H1 (cell line): Measurements from ENCODE around the gene CFDP1. TPM values are rescaled to one million over a fixed set of nuclear protein-coding genes. Genes with fewer than 3 reads are reported as not detected.
A peak's percentile ranks its signal among the peaks of the same experiment; 100 is the strongest.

Experiments
- CTCF ChIA-PET: fragments of 300-600 bp; sonication (Branson Sonifier 250); formaldehyde crosslinking; loops from one replicate; lab custom pipeline; 2021; ENCODE audit not compliant: partially characterized antibody; lab: Charles Lee
- POLR2A ChIA-PET: fragments of 300-600 bp; sonication (Branson Sonifier 250); formaldehyde crosslinking; loops from one replicate; lab custom pipeline; 2021; ENCODE audit warnings: inconsistent platforms; ENCODE audit not compliant: partially characterized antibody; lab: Charles Lee
- DNase-seq, 2 experiments: peaks; one replicate each; pipeline versions ENCODE4 v3.0.0 to v3.0.0-alpha.2; 2010 to 2022; ENCODE audit warnings: low spot score in 2 of 2, low read depth in 1 of 2, mixed read lengths in 1 of 2
- FAIRE-seq: peaks from 2 replicates; lab custom pipeline; 2011; peaks lifted over from hg19 to GRCh38; lab: Jason Lieb, UNC
- H2AFZ ChIP-seq: 2 replicates; pipeline ENCODE4 v1.8.1; 2012; ENCODE audit warnings: low read length, inconsistent platforms
- H2AK5ac ChIP-seq: 2 replicates; pipeline ENCODE4 v1.6.1; 2013; ENCODE audit warnings: low read depth, low read length
- H2BK120ac ChIP-seq: replicated peaks from 2 replicates; pipeline ENCODE3; 2013; ENCODE audit warnings: low read depth, low read length, inconsistent platforms
- H2BK12ac ChIP-seq: 2 replicates; pipeline ENCODE4 v1.6.1; 2013; ENCODE audit warnings: low read depth, low read length
- H2BK15ac ChIP-seq: 2 replicates; pipeline ENCODE4 v1.6.1; 2013; ENCODE audit warnings: low read length
- H2BK20ac ChIP-seq: 2 replicates; pipeline ENCODE4 v1.6.1; 2013; ENCODE audit warnings: low read length
- H2BK5ac ChIP-seq: 2 replicates; pipeline ENCODE4 v1.6.1; 2013; ENCODE audit warnings: low read depth, low read length
- H3K14ac ChIP-seq: 2 replicates; pipeline ENCODE4 v1.6.1; 2013; ENCODE audit warnings: inconsistent platforms; ENCODE audit not compliant: insufficient read length
- H3K18ac ChIP-seq: 2 replicates; pipeline ENCODE4 v1.6.1; 2013; ENCODE audit warnings: low read length; ENCODE audit errors: extremely low read depth
- H3K23ac ChIP-seq: 2 replicates; pipeline ENCODE4 v1.6.1; 2013; ENCODE audit warnings: inconsistent platforms; ENCODE audit not compliant: insufficient read length
- H3K23me2 ChIP-seq: 2 replicates; pipeline ENCODE4 v1.6.1; 2013; ENCODE audit warnings: low read depth, low read length
- H3K27ac ChIP-seq: 2 replicates; pipeline ENCODE4 v1.6.1; 2011; ENCODE audit warnings: low read depth, low read length, inconsistent platforms
- H3K27me3 ChIP-seq, 4 experiments: replicated peaks in 1 of 4; 1 replicate in 1 of 4; 2 replicates in 3 of 4; pipeline versions ENCODE4 v1.6.1 to v1.8.1; 2011 to 2013; ENCODE audit warnings: low read length in 3 of 4, mild to moderate bottlenecking in 3 of 4, inconsistent platforms in 2 of 4, mixed read lengths in 2 of 4, moderate library complexity in 1 of 4; ENCODE audit not compliant: control insufficient read depth in 3 of 4, insufficient read depth in 3 of 4; ENCODE audit errors: extremely low read depth in 1 of 4
- H3K36me3 ChIP-seq, 4 experiments: 2 replicates each; pipeline versions ENCODE4 v1.6.1 to v1.8.1; 2011 to 2013; ENCODE audit warnings: mild to moderate bottlenecking in 4 of 4, low read length in 3 of 4, moderate library complexity in 2 of 4, control low read depth in 1 of 4, inconsistent platforms in 1 of 4; ENCODE audit not compliant: insufficient read depth in 4 of 4, control insufficient read depth in 2 of 4
- H3K4ac ChIP-seq: replicated peaks from 2 replicates; pipeline ENCODE3; 2013; ENCODE audit warnings: low read length, low read depth, mixed read lengths, inconsistent platforms; ENCODE audit not compliant: insufficient read length
- H3K4me1 ChIP-seq, 4 experiments: replicated peaks in 1 of 4; 1 replicate in 1 of 4; 2 replicates in 3 of 4; pipeline versions ENCODE4 v1.6.1 to v1.8.1; 2011 to 2013; ENCODE audit warnings: low read length in 3 of 4, inconsistent platforms in 2 of 4, mixed read lengths in 1 of 4; ENCODE audit not compliant: insufficient read depth in 4 of 4, control insufficient read depth in 3 of 4
- H3K4me2 ChIP-seq, 2 experiments: 2 replicates each; pipeline versions ENCODE4 v1.6.1 to v1.8.1; 2011 to 2013; ENCODE audit warnings: low read depth in 2 of 2, low read length in 2 of 2, control low read depth in 1 of 2, inconsistent platforms in 1 of 2, mild to moderate bottlenecking in 1 of 2; ENCODE audit not compliant: insufficient read depth in 1 of 2
- H3K4me3 ChIP-seq, 4 experiments: fragments of 200-600, 300-600 bp in 1 of 4; sonication (generic), shearing (Covaris generic), sonication (Bioruptor Twin) in 1 of 4; 2 replicates each; pipeline versions ENCODE4 v1.5.1 to v1.8.1; 2011 to 2016; ENCODE audit warnings: low read length in 4 of 4, low read depth in 3 of 4, control low read depth in 2 of 4, inconsistent platforms in 2 of 4, mild to moderate bottlenecking in 2 of 4, mixed read lengths in 1 of 4, moderate library complexity in 1 of 4; ENCODE audit not compliant: insufficient read depth in 2 of 4; ENCODE audit errors: extremely low read depth in 1 of 4
- H3K56ac ChIP-seq: replicated peaks from 2 replicates; pipeline ENCODE3; 2013; ENCODE audit warnings: low read depth, mild to moderate bottlenecking, mixed read lengths, low read length, inconsistent platforms; ENCODE audit not compliant: insufficient read length
- H3K79me1 ChIP-seq: 2 replicates; pipeline ENCODE4 v1.6.1; 2013; ENCODE audit warnings: low read depth, low read length, control low read depth
- H3K79me2 ChIP-seq, 2 experiments: 2 replicates each; pipeline versions ENCODE4 v1.6.1 to v1.8.1; 2012 to 2013; ENCODE audit warnings: low read length in 2 of 2, mild to moderate bottlenecking in 2 of 2, inconsistent platforms in 1 of 2; ENCODE audit not compliant: insufficient read depth in 2 of 2, control insufficient read depth in 1 of 2
- H3K9ac ChIP-seq, 4 experiments: replicated peaks in 1 of 4; 1 replicate in 1 of 4; 2 replicates in 3 of 4; pipeline versions ENCODE4 v1.6.1 to v1.8.1; 2011 to 2013; ENCODE audit warnings: low read depth in 3 of 4, low read length in 3 of 4, control low read depth in 2 of 4, mild to moderate bottlenecking in 2 of 4, moderate library complexity in 2 of 4, inconsistent platforms in 1 of 4; ENCODE audit errors: extremely low read depth in 1 of 4
- H3K9me3 ChIP-seq, 2 experiments: 2 replicates each; pipeline versions ENCODE4 v1.6.1 to v1.8.1; 2012 to 2013; ENCODE audit warnings: mild to moderate bottlenecking in 2 of 2, moderate library complexity in 2 of 2, control low read depth in 1 of 2, inconsistent platforms in 1 of 2, low read depth in 1 of 2, low read length in 1 of 2, mixed read lengths in 1 of 2; ENCODE audit not compliant: insufficient read depth in 2 of 2
- H4K20me1 ChIP-seq, 2 experiments: replicated peaks in 1 of 2; 2 replicates each; pipeline versions ENCODE3 to v1.8.1; 2011 to 2013; ENCODE audit warnings: inconsistent platforms in 2 of 2, low read length in 2 of 2, mild to moderate bottlenecking in 1 of 2; ENCODE audit not compliant: insufficient read depth in 2 of 2, control insufficient read depth in 1 of 2
- H4K5ac ChIP-seq: 2 replicates; pipeline ENCODE4 v1.6.1; 2013; ENCODE audit warnings: low read length, low read depth, mixed read lengths, inconsistent platforms; ENCODE audit not compliant: insufficient read length
- H4K8ac ChIP-seq: 2 replicates; pipeline ENCODE4 v1.8.0; 2013; ENCODE audit warnings: mild to moderate bottlenecking, moderate library complexity, low read length, inconsistent platforms; ENCODE audit not compliant: insufficient read depth; ENCODE audit errors: extremely low read depth
- H4K91ac ChIP-seq: replicated peaks from 2 replicates; pipeline ENCODE3; 2013; ENCODE audit warnings: low read length, mixed read lengths, inconsistent platforms; ENCODE audit not compliant: insufficient read length
- CREB1 ChIP-seq: IDR thresholded peaks from 2 replicates; pipeline ENCODE4 v1.6.1; 2012; ENCODE audit warnings: inconsistent platforms
- HDAC6 ChIP-seq: IDR thresholded peaks from one replicate; pipeline ENCODE4 v1.7.1; 2012; ENCODE audit warnings: low read depth, mild to moderate bottlenecking, inconsistent platforms, low read length, moderate library complexity
- POU5F1 ChIP-seq: IDR thresholded peaks from 2 replicates; pipeline ENCODE4 v1.6.1; 2011; ENCODE audit warnings: low read depth, mild to moderate bottlenecking, low read length, moderate library complexity
- RBBP5 ChIP-seq: IDR thresholded peaks from 2 replicates; pipeline ENCODE4 v1.7.1; 2012; ENCODE audit warnings: low read depth, mild to moderate bottlenecking, inconsistent platforms, low read length, moderate library complexity, borderline replicate concordance
- SIN3A ChIP-seq, 2 experiments: IDR thresholded peaks in 1 of 2; conservative IDR thresholded peaks in 1 of 2; 2 replicates each; pipeline ENCODE4 v1.6.1; 2011 to 2012; ENCODE audit warnings: low read length in 2 of 2, improper control_type of control experiment in 1 of 2, low read depth in 1 of 2, mild to moderate bottlenecking in 1 of 2
- SUZ12 ChIP-seq: fragments of 200-600 bp; sonication (generic); IDR thresholded peaks from 2 replicates; pipeline ENCODE4 v1.6.1; 2012; ENCODE audit warnings: mild to moderate bottlenecking, inconsistent platforms, low read length, moderate library complexity, mixed read lengths
- YY1 ChIP-seq: IDR thresholded peaks from 2 replicates; pipeline ENCODE4 v1.6.1; 2011; ENCODE audit warnings: low read depth, mild to moderate bottlenecking, low read length
- ZNF274 ChIP-seq: IDR thresholded peaks from 2 replicates; pipeline ENCODE4 v1.7.0; 2012; ENCODE audit warnings: low read length, borderline replicate concordance; ENCODE audit errors: extremely low read depth
- WGBS, 2 experiments: shearing (Covaris generic) in 1 of 2; methylation state at CpG; one replicate each; pipeline versions ENCODE4 v1.1.6 to v1.1.7; 2013 to 2015; ENCODE audit warnings: low lambda C conversion rate in 2 of 2, mixed read lengths in 2 of 2, inconsistent platforms in 1 of 2, low coverage in 1 of 2, missing lambda C conversion rate in 1 of 2; ENCODE audit not compliant: insufficient replicate concordance in 2 of 2, insufficient coverage in 1 of 2, insufficient read length in 1 of 2; ENCODE audit errors: extremely low coverage in 1 of 2, missing lambda C conversion rate in 1 of 2; 5-methylcytosine and 5-hydroxymethylcytosine counted together
- polyA plus RNA-seq, 7 experiments: library from polyadenylated mRNA; depleted of rRNA in 3 of 7; stranded (reverse) in 5 of 7; unstranded in 2 of 7; fragments of >200 nt in 5 of 7; fragments of 200-250 nt in 2 of 7; gene quantifications; 1 replicate in 5 of 7; 2 replicates in 1 of 7; 4 replicates in 1 of 7; pipeline versions ENCODE4 v1.2.1 to v1.2.3, GENCODE V29; 2011 to 2013; ENCODE audit warnings: missing spikeins in 2 of 7, mixed read lengths in 2 of 7
- total RNA-seq: library from RNA; stranded (reverse); fragmentation: NEBNext Ultra II Directional; extraction: Animal tissue kit (Norgen Biotek cat#: 25700); gene quantifications from 2 replicates; pipeline ENCODE4 v1.2.1, GENCODE V29; 2021
- TF ChIP-seq, protein P1 (sequence below), 3 experiments: IDR thresholded peaks; 1 replicate in 2 of 3; 2 replicates in 1 of 3; pipeline versions ENCODE4 v1.5.1 to v1.6.1; 2011; ENCODE audit warnings: low read length in 3 of 3, mild to moderate bottlenecking in 3 of 3, inconsistent platforms in 2 of 3, low read depth in 1 of 3, moderate library complexity in 1 of 3; ENCODE audit not compliant: insufficient read depth in 1 of 3; ENCODE audit errors: control extremely low read depth in 1 of 3

CFDP1 gene
- total and polyA plus RNA-seq, 2 of the 8 experiments (the other 6 are each of a cell fraction or from before 2014, with no cell fraction given): 25.5 to 77.3 TPM

DNA sequence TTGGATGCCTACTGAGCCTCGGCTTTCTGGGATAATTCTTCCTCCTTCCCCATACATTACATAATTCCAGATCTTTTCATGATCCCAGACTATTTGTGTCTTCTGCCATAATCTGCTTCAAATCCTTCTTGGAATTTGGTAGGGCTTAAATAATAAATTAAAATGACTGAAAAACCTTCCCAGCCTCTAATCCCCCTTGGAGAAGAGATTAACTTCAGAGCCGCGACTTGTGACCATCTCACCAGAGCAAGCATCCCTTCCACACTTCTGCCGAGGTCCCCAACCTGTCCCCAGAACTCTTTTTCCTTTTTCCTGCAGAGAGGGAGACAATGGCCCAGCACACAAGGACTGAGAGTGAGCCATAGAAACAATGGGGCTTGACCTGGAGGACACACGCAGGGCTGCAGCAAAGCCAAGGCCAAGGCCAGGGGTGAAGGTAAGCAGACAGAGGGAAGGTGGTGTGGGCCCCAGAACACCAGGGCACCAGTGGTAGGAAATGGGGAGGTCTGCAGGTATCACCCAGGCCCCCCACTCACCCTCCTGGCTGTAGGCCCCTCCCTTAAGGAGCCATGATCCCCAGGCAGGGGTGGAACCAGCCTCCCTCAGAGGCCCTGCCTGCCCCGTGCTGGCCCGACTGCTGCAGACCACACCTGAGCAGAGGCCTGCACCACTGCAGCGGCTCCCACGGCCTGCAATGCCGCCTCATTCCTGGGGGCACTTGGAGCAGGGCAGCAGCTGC, 172.3 kb downstream of the CFDP1 start:
- no peak overlapping the region for H3K56ac ChIP-seq
- no peak overlapping the region for H3K4me3 ChIP-seq
- H3K9ac ChIP-seq: no peak overlapping the region; a peak in 1 of 7 replicates
- DNase-seq (no peak), FAIRE-seq (no peak)
- CTCF ChIA-PET: interaction anchor here (0.6 to 1.8 kb wide), 4 partner anchors 22 to 61 kb away, joined by 3 to 13 read pairs (median 6); no protein-coding TSS in a partner anchor
- H3K14ac ChIP-seq: no peak overlapping the region
- no peak overlapping the region for H4K91ac ChIP-seq
- H3K9me3 ChIP-seq: no peaks in the 10 kb centered on the region
- H3K18ac ChIP-seq: no peak overlapping the region; the same call in 1 of the 2 replicates
- 90% methylated on average over 8 of the region's 10 CpGs; no CpG with 5 or more reads in 1 of the 2 experiments for WGBS, 2 experiments
- peaks cover 0 to 86% of the 10 kb centered on the region in 2 experiments; a peak in 2 of 4 replicates for H3K79me2 ChIP-seq
- H2AFZ ChIP-seq: no peak overlapping the region
- no peak overlapping the region for H2BK20ac ChIP-seq
- no peak overlapping the region for H3K4ac ChIP-seq
- H4K8ac ChIP-seq: no peak overlapping the region
- H3K4me2 ChIP-seq: peak overlapping the region in 1 of 2 experiments; percentile 32; a peak in 2 of 4 replicates
- H3K79me1 ChIP-seq: peaks cover 37% of the 10 kb centered on the region
- H4K20me1 ChIP-seq: peaks cover 15 to 38% of the 10 kb centered on the region in 2 experiments
- peaks cover 7% of the 10 kb centered on the region; the same call in 1 of the 2 replicates for H3K23me2 ChIP-seq
- 0 out of 2 replicates have a peak overlapping the region, but pooled peaks have one; percentile 16 for H3K27ac ChIP-seq
- H4K5ac ChIP-seq: no peak overlapping the region
- no peaks in the 10 kb centered on the region for H3K27me3 ChIP-seq
- H2AK5ac ChIP-seq: peak overlapping the region; percentile 29; the same call in 1 of the 2 replicates
- POLR2A ChIA-PET: interaction anchor here (1.0 to 9.2 kb wide), 3 partner anchors 8 to 16 kb away, joined by 6 to 158 read pairs (median 9); partner anchors contain the start of gene BCAR1
- no peak overlapping the region for H3K23ac ChIP-seq
- H2BK12ac ChIP-seq: no peak overlapping the region
- no peak overlapping the region for H2BK120ac ChIP-seq
- no peaks in the 10 kb centered on the region for H3K36me3 ChIP-seq
- H3K4me1 ChIP-seq: peaks cover 0 to 48% (median 33%) of the 10 kb centered on the region in 4 experiments; a peak in 6 of 7 replicates
- peak overlapping the region; percentile 4; the same call in 1 of the 2 replicates for H2BK15ac ChIP-seq
- peak overlapping the region; percentile 78; the same call in 1 of the 2 replicates for H2BK5ac ChIP-seq
- TF ChIP-seq POU5F1 (no peak), SIN3A (conservative IDR thresholded peaks at IDR 0.05 in 1 of 2, IDR thresholded peaks at IDR 0.05 in 1 of 2; ENCODE audit: low read depth in 1 of 2, low read length in 2 of 2) (no peak), CREB1 (no peak), YY1 (no peak), ZNF274 (no peak), SUZ12 (no peak), HDAC6 (no peak), RBBP5 (no peak)
- TF ChIP-seq, protein P1, sequence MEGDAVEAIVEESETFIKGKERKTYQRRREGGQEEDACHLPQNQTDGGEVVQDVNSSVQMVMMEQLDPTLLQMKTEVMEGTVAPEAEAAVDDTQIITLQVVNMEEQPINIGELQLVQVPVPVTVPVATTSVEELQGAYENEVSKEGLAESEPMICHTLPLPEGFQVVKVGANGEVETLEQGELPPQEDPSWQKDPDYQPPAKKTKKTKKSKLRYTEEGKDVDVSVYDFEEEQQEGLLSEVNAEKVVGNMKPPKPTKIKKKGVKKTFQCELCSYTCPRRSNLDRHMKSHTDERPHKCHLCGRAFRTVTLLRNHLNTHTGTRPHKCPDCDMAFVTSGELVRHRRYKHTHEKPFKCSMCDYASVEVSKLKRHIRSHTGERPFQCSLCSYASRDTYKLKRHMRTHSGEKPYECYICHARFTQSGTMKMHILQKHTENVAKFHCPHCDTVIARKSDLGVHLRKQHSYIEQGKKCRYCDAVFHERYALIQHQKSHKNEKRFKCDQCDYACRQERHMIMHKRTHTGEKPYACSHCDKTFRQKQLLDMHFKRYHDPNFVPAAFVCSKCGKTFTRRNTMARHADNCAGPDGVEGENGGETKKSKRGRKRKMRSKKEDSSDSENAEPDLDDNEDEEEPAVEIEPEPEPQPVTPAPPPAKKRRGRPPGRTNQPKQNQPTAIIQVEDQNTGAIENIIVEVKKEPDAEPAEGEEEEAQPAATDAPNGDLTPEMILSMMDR (IDR thresholded peaks at IDR 0.05; ENCODE audit: control extremely low read depth in 1 of 3, insufficient read depth in 1 of 3, low read depth in 1 of 3, low read length in 3 of 3): no peak
